NCI-H1436 treated with DMSO at 0.1 percent for 48 hours (cell line): ENCODE data around the gene AKT1.

Experiments used
- DNase-seq: peaks from one replicate; lab custom pipeline; 2025; lab: John Stamatoyannopoulos, UW

Gene AKT1

DNA sequence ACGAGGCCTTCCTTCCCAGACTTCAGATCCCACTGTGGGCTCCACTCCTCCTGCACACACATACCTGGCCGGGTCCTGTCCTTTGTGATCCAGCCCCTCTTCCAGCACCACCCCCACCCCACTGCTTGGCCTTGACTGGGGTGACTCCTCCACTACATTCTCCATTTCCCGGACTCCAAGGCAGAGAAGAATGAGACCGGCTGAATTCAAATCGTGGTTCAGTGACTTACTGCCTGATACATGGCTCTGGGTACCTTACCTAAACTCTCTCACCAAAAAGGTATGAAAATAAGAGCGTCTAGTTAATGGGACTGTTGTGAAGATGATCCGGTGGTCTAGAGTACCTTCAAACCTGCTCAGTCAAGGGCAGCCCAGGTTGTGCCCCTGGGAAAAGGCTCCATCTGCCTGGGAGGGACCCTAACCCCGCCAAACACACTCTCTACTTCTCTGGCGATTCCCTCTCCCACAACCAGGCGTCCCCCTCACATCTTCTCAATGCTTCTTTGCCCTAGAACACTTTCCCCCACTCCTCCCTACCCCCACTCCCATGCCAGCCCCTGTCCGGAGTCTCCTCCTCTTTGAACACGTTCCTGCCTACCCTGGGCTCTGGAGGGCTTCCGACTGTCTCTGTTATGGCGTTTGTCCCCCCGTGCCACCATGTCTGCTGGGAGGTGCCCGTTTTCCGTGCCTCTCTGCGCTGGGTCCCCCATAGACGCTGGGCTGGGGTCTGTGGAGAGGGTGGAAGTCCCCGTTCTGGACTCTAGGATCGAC is 3.9 kb upstream of the AKT1 start:
- DNase-seq, result no peak

DNA sequence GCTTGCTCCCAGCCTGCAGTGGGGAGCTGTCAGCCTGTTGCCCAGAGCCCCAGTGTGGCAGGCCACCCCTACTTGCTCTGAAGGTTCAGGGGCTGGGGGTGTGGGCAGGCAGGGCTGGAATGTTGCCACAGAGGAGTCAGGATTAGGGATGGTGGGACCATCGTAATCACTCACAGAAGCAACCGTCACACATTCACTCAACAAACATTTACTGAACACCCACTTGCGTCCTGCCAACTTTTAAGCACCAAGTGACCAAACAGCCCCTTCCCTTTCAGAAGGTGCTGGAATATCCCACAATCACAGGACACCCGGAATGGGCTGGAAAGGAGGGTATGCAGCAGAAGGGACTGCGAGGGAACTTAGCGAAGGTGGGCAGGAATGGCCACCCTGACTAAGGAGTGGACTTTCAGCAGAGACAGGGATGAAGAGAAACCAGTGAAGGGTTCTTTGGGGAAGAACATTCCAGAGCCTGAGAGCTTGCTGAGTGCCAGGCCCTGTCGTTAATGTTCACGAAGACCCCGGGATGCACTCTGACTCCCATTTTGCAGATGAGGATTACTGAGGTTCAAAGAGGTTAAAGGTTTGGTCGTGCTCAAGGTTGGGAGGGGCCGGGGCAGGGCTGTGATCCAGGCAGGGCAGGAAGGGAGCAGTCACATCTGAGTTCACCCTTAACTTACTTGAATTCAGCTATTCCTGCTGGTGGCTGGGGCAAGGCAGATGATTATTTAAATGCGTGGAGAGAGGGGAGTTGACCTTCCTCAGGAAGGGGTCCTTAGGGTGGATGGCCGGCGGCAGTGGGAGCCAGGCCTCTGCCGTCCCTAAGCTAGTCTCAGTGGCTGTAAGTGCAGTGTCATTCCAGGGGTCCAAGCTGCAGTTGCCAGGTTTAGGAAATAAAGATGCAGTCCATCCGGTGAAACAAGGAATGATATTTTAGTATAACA is 3.0 kb upstream of the AKT1 start:
- no peak for DNase-seq

DNA sequence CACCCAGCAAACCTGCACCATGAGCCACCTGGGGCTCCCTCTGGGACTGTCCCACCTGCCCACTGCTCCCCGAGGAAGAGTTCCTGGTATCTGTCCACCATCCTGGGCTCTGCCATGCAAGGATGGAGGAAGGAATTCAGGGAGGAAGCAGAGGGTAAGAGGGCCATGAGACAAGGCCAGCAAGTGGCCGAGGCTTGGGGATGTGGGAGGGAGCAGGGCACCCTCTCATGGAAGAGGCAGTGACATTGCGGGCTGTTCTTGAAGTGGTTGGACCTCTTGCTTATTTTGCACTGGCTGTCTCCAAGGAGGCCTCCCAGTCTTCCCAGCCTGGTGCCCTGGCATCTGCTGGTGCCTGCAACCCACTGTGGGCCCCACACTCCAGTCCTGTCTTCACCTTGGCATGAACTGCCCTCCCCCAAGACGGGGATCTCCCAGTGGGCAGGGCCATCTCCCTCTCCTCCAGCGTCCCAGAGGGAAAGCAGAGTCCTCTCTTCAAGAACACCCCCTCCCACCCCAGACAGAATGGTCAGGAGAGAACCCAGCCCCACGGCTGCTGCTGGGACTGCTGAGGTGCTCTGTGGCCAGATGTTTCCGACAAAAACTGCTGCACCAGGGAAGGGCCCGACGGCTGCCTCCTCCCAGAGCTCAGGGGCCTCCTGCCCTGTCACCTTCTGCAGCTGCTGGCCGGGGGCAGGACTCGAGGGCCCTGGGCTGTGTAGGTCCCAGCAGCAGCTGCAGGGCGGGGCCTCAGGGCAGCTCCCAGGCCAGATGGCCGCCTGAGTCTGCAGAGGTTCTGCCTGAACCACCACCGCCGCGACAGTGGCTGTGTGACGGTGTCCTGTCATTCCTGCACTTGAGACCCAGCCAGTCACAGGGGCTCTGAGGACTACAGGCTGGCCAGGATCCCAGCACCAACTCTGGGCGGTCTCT is 1.8 kb upstream of the AKT1 start:
- no peak for DNase-seq

DNA sequence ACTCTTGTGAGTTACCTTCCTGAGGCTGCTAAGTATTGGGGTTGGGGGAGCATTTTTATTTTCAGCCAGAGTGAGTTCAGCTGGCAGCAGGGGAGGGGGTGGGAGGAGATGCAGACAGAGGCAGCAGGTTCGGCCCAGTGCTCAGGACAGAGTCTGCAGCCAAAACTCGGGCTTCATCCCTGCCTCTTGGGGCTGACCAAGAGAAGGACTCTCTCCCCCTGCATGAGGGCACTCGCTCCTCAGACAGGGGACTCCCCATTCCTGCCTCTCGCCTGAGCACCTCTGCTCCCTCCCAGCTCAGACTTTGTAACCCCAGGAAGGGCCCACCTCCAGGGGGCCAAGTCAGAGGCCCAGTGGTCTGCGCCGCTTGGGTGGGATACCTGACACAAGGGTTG is 1.1 kb upstream of the AKT1 start:
- no peak for DNase-seq

DNA sequence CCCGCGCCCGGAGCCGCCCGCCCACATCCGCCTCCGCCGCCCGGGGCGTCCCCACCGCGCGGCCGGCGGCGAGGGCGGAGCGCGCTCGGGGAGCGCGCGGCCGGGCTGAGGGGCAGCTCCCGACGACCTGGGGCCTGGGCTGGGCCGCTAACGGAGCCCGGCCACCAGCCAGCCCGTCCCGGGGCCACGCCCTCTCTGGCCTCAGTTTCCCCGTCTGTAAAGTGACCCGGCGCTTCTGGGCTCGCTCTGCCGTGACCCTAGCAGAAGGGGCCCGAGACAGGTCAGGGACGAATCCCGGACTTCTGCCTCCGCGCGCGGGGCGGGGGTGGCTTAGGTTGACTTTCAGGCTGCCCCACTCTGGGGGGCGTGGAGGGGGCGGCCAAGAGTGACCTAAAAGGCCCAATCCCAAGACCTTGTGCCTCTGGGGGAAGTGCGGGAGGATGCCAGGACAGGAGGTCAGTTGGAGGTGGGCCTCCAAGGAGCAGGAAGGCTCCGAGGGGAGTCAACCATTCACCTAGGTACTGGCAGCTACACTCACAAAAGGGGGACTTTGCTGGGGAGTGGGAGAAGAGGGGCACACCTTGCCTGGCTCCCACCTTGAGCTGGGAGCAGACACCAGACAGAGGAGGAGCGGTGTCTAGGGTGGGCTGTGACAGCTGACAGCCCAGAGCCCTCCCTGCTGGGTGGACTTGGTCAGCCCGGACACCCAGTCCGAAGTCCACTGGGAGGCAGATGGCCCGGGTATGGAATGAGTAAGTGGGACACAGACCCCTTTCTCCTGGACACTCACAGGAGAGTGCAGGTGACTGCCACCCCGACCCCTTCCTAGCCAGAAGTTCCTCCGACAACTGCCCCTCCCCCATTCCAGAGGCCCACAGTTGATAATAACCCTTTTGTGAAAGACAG is 486 bp upstream of the AKT1 start:
- no peak for DNase-seq

DNA sequence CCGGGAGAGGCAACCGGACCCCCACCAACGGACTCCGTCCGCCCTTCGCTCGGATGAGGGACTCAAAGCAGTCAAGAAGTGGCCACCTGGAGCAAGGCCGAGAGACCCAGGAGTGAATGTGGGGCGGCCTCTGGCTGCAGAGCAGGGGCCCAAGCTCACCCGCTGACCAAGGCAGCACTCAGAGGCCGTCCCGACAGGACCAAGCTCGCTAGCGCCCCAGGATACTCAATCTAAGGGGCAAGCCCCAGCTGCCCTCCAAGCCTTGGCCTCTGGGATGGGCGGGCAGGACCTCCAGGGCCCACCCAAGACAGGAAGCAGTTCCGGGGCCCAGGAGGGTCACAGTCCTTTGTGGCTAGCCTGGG is 936 bp downstream of the AKT1 start:
- DNase-seq, result no peak

DNA sequence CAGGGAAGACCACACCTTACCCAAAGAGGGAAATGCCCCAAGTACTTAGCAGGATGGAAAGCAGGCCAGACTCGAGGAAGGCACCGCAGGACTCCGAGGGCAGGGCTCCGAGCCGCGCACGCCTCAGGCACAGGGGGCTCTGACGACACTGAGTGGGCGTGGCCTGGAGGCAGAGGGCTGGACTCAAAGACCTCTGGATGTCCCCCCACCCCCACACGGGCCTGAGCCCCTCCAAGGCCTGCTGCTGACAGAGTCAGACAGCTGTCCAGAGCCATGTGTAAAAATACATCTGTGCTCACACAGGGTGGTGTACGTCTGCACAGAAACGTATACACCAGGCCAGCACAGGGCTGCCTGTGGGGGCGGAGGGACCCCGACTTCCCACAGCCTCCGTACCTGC is 1.4 kb downstream of the AKT1 start:
- DNase-seq, result no peak

DNA sequence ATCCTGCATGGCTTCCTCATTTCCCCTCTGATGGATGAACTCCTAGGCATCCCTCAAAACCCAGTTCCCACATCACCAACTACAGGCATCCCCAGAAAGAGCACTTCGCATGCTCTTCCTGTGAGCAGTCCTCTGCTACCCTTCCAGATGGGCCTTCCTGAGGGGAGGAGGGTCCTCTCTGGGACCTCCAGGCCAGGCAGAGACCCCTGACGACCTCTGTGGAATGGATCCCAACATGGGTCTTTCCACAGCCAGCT is 1.9 kb downstream of the AKT1 start:
- no peak for DNase-seq

DNA sequence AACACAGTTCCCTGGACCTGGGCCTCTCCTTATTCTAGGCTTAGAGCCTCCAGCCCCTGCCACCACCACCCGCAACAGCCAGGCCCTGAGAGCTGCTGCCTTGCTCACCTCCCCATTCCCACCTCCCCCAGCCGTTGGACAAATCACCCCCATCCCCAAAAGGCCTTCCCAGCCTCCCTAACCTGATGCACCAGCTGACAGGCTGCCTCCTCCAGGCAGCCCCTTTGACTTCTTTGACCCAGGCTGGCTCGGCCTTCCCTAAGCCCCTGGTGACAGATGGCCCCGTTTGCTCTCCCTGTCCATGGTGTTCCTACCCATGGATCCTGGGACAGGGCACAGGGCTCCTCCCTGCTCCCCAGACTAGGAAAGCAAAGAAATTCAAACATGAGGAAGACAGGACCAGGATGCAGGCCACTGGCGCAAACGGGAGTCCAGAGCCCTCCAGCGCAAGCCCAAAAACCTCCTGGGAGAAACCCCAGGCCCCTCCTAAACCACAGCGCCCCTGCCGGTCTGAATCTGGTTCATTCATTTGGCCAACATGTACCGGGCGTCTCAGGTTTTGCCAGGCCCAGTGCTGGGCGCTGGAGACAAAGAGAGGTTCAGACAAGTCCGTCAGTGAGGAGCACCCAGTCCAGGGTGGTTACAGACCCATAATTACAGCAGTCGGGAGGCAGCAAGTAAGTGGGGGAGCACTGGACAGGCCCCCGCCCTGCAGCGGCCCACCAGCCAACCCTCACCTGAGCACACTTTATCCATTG is 2.4 kb downstream of the AKT1 start:
- DNase-seq, result no peak

DNA sequence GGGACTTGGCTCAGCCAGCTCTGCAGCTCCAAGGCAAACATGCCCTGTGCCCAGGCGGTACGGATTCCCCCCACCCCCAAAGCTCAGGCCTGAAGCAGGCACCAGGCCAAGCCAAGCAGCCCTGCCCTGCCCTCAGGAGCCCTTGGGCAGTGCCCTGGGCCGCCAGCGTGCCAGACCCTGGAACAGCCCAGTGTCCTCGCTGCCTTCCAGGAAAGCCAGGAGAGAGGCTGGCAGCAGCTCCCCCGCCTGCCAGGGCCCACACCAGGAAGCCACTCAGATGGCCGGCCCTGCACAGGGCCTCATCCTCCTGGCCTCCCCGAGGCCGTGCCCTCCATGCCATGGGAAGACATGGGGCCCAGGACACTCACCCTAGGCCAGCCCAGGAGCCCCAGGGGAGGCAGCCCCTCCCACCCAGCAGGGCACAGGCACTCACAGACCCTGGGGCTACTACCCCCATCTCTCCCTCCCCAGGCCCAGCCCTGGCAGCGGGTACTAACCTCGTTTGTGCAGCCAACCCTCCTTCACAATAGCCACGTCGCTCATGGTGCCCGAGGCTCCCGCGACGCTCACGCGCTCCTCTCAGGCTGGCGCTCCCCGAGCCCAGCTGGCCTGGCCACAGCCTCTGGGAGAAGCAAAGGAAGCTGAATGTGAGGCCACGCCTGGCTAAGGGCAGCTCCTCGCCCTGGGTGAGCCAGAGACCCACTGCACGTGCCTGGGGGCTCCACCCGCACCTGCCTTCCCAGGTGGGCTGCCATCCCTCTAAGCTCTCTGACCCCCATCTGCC is 3.3 kb downstream of the AKT1 start:
- no peak for DNase-seq

DNA sequence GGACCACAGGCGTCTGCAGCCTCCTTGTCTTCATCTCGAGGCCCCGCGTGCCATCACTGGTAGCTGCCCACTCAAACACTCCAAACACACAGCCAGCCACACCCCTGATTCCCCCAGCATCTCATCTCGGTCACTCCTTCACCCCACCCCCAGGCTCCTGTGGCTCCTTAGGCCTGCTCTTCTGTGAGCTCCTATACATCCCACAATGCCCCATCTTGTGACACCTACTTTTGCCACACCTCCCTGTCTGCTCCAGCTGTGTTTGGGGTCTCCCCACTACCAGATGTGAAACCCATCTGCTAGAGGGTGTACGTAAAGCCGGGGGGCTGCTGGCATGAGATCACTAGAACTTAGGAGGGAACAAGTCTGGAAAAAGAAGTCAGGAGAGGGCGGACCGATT is 4.1 kb downstream of the AKT1 start:
- no peak for DNase-seq

DNA sequence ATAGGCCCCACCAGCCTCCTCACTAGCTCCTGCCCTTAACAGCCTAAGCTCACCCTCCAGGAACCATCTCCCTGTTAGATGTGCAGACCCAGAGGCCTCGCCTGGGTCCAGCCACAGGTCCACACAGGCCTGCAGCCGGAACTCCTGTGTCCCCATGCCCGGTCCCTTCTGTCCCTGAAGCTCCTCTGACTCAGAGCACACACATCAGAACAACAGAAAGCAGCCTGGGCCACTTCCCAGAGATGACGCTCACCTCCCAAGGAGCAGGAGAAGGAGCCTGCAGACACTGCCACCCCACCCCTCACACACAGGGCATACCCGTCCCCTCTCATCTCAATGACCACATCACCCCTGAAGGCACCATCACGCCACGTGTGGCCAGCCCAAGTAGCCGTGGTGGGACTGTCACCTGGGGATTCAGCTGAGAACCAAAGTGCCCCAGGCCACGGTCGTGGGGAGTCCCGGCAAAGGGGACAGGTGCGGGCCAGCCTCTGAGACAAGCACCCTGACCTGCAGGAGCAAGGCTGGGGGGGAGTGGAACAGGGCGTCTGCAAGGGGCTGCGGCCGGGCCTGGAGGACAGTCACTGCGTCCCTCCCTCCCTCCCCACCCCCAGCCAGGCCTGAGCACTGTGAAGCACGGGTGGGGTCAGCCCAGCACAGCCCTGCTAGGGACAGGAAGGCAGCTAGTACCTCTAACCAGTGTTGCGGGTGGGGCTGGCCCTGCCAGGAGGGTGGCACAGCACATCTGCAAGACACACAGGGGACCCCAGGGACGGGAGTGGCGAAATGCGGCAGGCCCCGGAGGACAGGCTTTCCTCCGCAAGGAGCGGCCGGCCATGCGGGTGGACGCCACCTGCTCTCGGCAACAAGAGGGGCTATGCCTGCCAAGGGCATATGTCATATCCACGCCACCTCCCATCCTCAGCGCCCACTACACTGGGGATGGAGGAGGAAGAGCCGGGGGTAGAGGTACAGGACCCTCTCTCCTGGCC is 5.5 kb downstream of the AKT1 start:
- DNase-seq, result no peak

DNA sequence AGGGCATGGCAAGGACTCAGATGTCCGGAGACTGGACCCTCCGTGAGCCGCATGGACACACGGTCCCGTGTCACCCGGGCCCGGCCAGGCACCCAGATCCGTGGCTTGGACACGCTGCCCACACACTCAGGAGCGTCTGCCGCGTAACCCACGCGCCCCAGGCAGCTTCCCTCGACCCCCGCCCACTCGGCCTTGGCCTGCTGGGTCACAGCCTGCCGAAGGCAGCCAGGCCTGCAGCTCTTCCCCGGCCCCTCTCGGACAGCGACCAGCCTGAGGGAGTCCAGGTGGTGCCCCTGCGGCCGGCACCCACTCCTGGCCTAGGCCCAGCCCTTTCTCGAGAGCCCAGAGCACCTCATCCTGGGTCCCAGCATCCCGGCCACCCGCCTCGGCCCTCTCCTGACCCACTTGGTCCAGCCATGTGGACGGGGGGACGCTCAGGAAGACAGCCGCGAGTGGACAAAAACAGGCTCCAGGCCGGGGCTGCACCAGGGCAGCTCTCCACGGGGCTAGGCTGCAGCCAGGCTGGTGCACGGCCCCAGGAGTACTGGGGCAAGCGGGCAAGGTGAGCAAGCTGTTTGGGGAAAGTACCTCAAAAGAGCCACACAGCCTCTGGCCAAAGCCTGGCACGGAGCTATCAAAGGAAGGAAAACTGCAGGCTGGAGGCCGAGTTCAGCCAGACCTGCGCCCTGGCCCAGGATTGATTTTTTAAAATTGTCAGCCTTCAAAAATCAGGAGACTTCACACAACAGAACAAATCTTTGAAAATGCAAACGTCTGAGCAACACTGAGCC is 6.5 kb downstream of the AKT1 start:
- no peak for DNase-seq

DNA sequence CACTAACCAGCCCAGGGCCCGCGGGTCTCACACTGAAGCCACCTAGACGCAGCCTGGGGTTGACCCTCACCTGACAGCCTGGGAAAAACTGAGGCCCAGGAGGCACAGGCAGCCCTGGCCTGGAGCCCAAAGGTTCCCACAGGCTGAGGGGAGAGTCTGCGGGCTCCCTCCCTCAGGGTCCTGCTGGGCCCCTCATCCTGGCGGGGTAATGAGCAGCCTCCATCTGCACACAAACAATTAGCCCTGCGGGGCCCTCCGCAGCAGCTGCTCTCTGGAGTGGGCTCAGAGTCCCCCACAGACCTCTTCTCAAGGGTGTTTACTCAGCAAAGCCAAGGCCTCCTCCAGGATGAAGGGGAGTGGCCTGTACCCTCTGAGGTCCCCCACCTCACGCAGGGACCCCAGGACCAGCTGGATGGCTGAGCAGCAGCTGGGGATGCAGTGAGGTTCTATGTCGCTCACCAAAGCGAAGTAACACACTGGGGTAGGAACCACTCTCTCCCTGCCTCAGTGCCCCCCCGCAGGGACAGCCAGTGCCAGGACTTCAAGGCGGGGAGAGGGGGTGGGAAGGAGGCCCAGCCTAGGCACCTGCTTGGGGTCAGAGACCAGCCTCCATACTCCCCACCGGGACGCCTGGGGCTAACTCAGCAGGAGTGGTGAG is 7.3 kb downstream of the AKT1 start:
- no peak for DNase-seq

DNA sequence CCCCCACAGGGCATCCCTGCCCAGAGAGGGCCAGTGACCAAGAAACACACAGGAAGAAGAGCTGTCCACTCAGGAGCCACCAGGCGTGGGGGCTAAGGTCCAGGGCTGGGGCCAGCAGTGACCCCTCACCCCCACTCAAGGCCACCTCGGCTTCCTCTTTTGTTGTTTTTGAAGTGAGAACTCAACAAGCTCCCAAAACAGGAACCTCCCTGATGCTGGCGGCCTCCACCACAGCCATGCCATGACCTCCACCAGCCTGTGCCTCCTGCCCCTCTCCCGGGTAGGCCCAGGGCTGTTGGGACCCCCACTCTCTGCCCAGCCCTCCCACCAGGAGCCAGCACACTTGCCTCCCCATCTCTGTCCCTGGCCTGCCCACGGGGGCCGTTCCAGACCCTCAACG is 7.8 kb downstream of the AKT1 start:
- DNase-seq, result no peak

DNA sequence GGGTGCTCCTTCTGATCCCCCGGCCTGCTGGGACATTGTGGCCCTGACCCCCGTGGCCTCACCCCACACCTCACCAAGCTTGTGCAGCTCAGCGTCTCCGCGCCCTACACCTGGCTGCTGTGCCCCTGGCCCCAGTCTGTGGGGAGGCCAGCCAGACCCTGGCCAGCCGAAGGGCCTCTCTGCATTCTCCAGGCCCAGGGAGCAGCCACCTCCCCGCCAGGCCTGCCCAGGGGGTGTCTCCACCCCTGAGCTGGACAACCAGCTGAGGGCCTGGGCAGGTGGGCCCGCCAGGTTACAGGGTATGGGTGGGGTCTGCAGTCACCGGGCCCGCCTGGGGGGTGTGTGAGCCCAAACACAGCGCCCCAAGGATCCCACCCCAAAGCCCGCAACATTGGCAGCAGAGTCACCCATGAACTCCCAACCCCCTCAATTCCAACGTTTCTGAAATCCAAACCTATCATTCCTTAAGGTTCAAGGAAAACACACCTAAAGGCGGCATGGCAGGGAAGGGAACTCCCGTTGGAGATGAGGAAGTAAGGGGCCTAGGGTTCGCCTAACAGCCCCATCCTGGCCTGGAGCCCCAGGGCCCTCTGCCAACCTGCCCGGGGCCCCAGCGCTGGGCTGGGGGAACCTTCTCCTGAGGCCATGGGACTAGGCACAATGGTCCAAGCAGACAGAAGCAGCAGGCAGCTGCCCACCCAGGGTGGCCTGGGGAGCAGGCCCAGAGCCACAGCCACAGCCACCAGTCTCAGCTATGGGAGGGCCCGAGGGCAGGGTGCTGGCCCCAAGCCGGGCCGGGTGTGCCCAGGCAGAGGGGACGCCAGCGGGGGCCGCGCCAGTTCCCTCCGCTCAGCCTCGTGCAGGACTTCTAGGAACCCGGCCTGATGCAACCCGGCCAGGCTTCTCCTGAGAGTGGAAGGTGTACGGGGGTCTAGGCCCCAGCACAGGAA is 8.5 kb downstream of the AKT1 start:
- DNase-seq, result no peak
